Panc1 (cell line): Measurements from ENCODE around the gene FAM120B. TPM values are rescaled to one million over a fixed set of nuclear protein-coding genes. Genes with fewer than 3 reads are reported as not detected.

Experiments used
- ATAC-seq: fragments of 200-7000 bp; cut with Tn5 transposase; 2 replicates; pipeline ENCODE4 v1.9.1; 2020; ENCODE audit warnings: mild to moderate bottlenecking, moderate library complexity
- BruUV-seq: library from RNA; stranded (reverse); fragments of 400-500 nt; replicated peaks from 2 replicates; lab custom pipeline; 2021; lab: Mats Ljungman, UMichigan
- CTCF ChIA-PET: fragments of 300-600 bp; sonication (Branson Sonifier 250); formaldehyde crosslinking; loops from one replicate; lab custom pipeline; 2022; ENCODE audit warnings: antibody characterized with exemption; lab: Charles Lee
- POLR2A ChIA-PET: fragments of 300-600 bp; sonication (Branson Sonifier 250); formaldehyde crosslinking; loops from one replicate; lab custom pipeline; 2022; ENCODE audit warnings: antibody characterized with exemption; lab: Charles Lee
- DNase-seq: peaks from one replicate; pipeline ENCODE4 v3.0.0-alpha.2; 2010; ENCODE audit warnings: low read depth, low spot score
- H3K27ac ChIP-seq: 2 replicates; pipeline ENCODE4 v1.5.1; 2011; ENCODE audit warnings: mild to moderate bottlenecking, low read length, inconsistent platforms
- H3K27me3 ChIP-seq: fragments of 200-500 bp; sonication (Bioruptor generic); 2 replicates; pipeline ENCODE4 v1.6.0; 2014; ENCODE audit warnings: low read length, inconsistent platforms; ENCODE audit not compliant: control insufficient read depth, insufficient read depth
- H3K36me3 ChIP-seq: fragments of 200-500 bp; sonication (Bioruptor generic); 2 replicates; pipeline ENCODE4 v1.5.1; 2014; ENCODE audit warnings: inconsistent platforms, mild to moderate bottlenecking, low read length, moderate library complexity; ENCODE audit not compliant: control insufficient read depth, insufficient read depth
- H3K4me1 ChIP-seq: 2 replicates; pipeline ENCODE4 v1.5.1; 2011; ENCODE audit warnings: inconsistent platforms, mild to moderate bottlenecking, low read length, moderate library complexity; ENCODE audit not compliant: control insufficient read depth, insufficient read depth
- H3K4me3 ChIP-seq, 2 experiments: 2 replicates each; pipeline ENCODE4 v1.5.1; 2011 to 2012; ENCODE audit warnings: low read depth in 2 of 2, low read length in 2 of 2, mild to moderate bottlenecking in 2 of 2, inconsistent platforms in 1 of 2, moderate library complexity in 1 of 2
- H3K9me3 ChIP-seq: fragments of 200-500 bp; sonication (Bioruptor generic); 2 replicates; pipeline ENCODE4 v1.5.1; 2014; ENCODE audit warnings: low read depth, mild to moderate bottlenecking, inconsistent platforms, low read length, moderate library complexity; ENCODE audit not compliant: control insufficient read depth, insufficient read depth
- CTCF ChIP-seq: fragments of 450-650 bp; IDR thresholded peaks from 2 replicates; pipeline ENCODE4 v1.5.1; 2017; ENCODE audit warnings: mild to moderate bottlenecking
- POLR2AphosphoS5 ChIP-seq: IDR thresholded peaks from 2 replicates; pipeline ENCODE4 v1.6.1; 2012; ENCODE audit warnings: mild to moderate bottlenecking, low read depth, low read length, moderate library complexity
- REST ChIP-seq, 2 experiments: IDR thresholded peaks; 2 replicates each; pipeline ENCODE4 v1.6.1; 2011 to 2012; ENCODE audit warnings: low read depth in 2 of 2, control low read depth in 1 of 2, low read length in 1 of 2, mild to moderate bottlenecking in 1 of 2, moderate library complexity in 1 of 2; ENCODE audit not compliant: insufficient read depth in 1 of 2
- SIN3A ChIP-seq: IDR thresholded peaks from 2 replicates; pipeline ENCODE4 v1.6.1; 2012; ENCODE audit warnings: low read depth, mild to moderate bottlenecking, low read length, moderate library complexity, borderline replicate concordance; ENCODE audit not compliant: insufficient read depth
- TCF7L2 ChIP-seq: IDR thresholded peaks from 2 replicates; pipeline ENCODE4 v1.6.1; 2011; ENCODE audit warnings: mild to moderate bottlenecking, low read depth, low read length, inconsistent platforms
- in situ Hi-C: cut with HindIII; loops from 2 replicates; pipeline ENCODE4 v1.10.0; 2016; ENCODE audit warnings: low sequenced_read_pairs, low pct_unique_long_range_greater_than_20kb
- intact Hi-C: fragments of 100-400 bp; cut with micrococcal nuclease; formaldehyde crosslinking; loops from one replicate; pipeline ENCODE4 v1.10.0; 2022; ENCODE audit not compliant: unreplicated experiment
- total RNA-seq: library from RNA; stranded (reverse); gene quantifications from one replicate; pipeline ENCODE4 v1.2.1, GENCODE V29; 2021; ENCODE audit not compliant: unreplicated experiment

FAM120B gene
- total RNA-seq, 1 experiment from 2014 or later, result 38.0 TPM

- Histone ChIP-seq H3K4me3 (no peak overlapping the region), H3K9me3 (no peaks in the 10 kb centered on the region), H3K4me1 (no peaks in the 10 kb centered on the region), H3K36me3 (no peaks in the 10 kb centered on the region), H3K27ac (no peak overlapping the region), H3K27me3 (no peaks in the 10 kb centered on the region)
- ATAC-seq (no peak), DNase-seq (no peak)
- no TSS peak for BruUV-seq
- intact Hi-C loops (no loop called here), in situ Hi-C loops (no loop called here)
- POLR2A ChIA-PET, result no interaction called here
- CTCF ChIA-PET, result no interaction called here
- no peak for TF ChIP-seq CTCF
- TF ChIP-seq POLR2AphosphoS5, result no peak
- TF ChIP-seq SIN3A, result no peak
- no peak for TF ChIP-seq REST (IDR thresholded peaks at IDR 0.05; ENCODE audit: insufficient read depth in 1 of 2, low read depth in 2 of 2, low read length in 1 of 2)
- no peak for TF ChIP-seq TCF7L2
Observed at GRCh38 chr6:170420283-170420682, 113.7 kb downstream of the FAM120B start.

GRCh38 chr6:170420791-170421776 is 114.5 kb downstream of the FAM120B start:
- no peaks in the 10 kb centered on the region for H3K36me3 ChIP-seq
- no TSS peak for BruUV-seq
- TF ChIP-seq REST (IDR thresholded peaks at IDR 0.05; ENCODE audit: insufficient read depth in 1 of 2, low read depth in 2 of 2, low read length in 1 of 2) (no peak), CTCF (no peak), POLR2AphosphoS5 (no peak), TCF7L2 (no peak), SIN3A (no peak)
- no peak for ATAC-seq
- no peak overlapping the region for H3K27ac ChIP-seq
- no peaks in the 10 kb centered on the region for H3K4me1 ChIP-seq
- ChIA-PET POLR2A (no interaction called here), CTCF (no interaction called here)
- no peaks in the 10 kb centered on the region for H3K27me3 ChIP-seq
- in situ Hi-C loops, result no loop called here
- intact Hi-C loops, result no loop called here
- no peak for DNase-seq
- H3K9me3 ChIP-seq, result no peaks in the 10 kb centered on the region
- H3K4me3 ChIP-seq, result no peak overlapping the region
